Measurements from ENCODE around the gene CFDP1. TPM values are rescaled to one million over a fixed set of nuclear protein-coding genes. Genes with fewer than 3 reads are reported as not detected.

The CFDP1 gene
- polyA plus RNA-seq, 3 donors: 148 to 189 (median 174) TPM

- no peak for DNase-seq
These were observed 103.4 kb downstream of the CFDP1 start for GRCh38 chr16:75329943-75330342.

DNA sequence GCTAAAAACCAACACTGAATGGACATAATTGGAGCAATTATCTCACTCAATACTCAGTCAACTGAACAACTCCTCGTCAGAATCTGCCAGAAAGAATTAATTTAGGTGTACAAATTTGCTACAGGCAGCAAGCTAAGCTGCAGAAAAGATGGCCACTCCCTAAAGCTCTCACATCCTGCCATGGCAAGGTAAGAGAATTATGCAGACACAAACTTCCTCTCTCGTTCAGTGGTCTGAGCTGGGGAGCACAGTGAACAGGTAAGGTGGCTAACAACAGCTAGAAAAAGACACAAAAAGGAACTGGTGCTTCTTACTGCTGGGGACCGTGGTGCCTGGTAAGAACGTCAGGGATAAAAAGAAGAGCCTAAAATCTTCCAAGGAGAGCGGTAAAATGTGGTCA, 107.0 kb downstream of the CFDP1 start:
- no peak for DNase-seq

- no peak for DNase-seq
These were observed 109.4 kb downstream of the CFDP1 start for GRCh38 chr16:75323933-75324332.

DNA sequence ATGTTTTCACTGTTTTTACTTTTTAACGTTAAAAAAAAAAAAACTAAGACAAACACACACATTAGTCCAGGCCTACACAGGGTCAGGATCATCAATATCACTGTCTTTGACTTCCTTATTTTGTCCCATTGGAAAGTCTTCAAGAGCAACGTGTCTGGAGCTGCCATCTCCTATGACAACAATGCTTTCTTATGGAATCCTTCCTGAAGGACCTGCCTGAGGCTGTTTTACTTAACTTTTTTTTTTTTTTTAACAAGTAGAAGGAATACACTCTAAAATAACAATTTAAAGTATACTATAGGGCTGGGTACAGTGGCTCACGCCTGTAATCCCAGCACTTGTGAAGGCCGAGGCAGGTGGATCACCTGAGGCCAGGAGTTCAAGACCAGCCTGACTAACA, 110.1 kb downstream of the CFDP1 start:
- DNase-seq: no peak

DNA sequence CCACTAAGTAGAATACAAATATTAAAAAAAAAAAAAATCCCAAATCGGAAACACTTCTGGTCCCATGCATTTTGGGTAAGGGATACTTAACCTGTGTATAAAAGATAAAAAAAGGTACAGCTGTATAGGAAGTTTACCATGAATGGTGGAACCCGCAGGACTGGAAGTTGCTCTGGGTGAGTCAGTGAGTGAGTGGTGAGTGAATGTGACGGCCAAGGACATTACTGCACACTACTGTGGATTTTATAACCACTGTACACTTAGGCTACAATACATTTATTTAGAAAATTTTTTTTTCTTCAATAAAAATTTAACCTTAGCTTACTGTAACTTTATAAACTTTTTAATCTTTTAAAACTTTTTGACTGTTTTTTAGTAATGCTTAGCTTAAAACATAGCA, 110.6 kb downstream of the CFDP1 start:
- no peak for DNase-seq

GRCh38 chr16:75320435-75320834, 112.9 kb downstream of the CFDP1 start:
- DNase-seq: no peak

DNA sequence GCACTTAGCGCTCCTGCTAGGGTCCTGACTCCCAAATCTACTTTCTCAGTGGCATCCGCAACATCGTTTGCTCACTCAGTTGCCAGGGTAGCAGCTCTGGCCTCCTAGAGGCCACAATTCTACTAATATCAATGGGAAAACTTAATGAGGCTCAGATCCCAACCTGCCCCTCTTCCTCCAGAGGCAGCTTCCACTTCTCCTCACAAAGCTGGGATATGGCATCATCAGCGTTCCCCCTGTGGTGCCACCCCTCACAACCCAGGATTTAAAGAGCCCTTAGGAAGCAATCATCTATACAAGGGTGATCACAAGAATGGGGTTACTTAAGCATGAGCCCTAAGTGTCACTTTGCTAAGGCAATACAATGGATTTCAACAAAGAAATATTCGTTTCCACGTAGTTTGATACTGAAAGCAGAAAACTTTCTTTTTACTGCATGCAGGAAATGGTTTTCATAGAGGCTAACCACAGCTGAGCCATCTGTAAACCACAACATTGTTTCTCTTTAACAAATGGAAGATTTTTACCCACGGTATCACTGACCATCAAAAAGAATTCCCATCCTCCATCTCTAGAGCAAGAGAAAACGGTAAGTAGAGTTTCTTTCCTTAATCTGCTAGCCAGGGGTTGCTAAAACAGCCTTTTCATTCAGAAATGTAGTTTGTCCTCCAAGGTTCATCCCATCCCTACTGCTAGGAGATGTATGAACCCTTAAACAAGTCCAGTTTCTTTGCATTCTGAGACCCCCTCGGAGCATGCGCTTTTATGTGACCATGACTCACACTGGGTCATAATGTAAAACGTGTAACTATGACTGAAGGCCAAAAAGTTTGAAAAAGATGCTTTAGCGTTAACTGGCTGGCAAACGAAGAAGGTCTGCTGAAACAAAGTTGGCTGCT, 113.5 kb downstream of the CFDP1 start:
- no peak for DNase-seq

- no peak for DNase-seq
These were observed 114.6 kb downstream of the CFDP1 start for GRCh38 chr16:75318737-75319136.

GRCh38 chr16:75317532-75317931, 115.8 kb downstream of the CFDP1 start:
- DNase-seq: no peak

DNA sequence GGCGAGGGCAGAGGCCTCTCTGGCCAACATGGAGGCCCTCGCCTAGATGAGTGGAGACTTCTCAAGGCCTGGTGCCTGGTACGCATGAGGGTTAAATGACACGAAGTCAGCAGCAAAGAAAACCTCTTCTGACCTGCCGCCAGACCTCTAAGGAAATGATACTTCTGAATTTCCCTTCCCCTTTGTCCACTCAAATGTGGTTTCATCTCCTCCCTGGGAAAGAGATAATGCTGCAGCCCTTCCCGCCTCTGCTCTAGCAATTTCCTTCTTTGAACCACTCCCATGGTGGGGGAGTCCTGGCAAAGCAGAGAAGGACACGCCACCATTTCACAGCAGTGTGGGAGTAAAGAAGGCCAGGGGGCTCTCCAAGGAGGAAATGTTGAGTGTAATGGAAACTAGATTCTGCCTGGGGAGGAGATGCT, 116.2 kb downstream of the CFDP1 start:
- DNase-seq: peak; percentile 59

GRCh38 chr16:75315539-75316306, 117.6 kb downstream of the CFDP1 start:
- no peak for DNase-seq

DNA sequence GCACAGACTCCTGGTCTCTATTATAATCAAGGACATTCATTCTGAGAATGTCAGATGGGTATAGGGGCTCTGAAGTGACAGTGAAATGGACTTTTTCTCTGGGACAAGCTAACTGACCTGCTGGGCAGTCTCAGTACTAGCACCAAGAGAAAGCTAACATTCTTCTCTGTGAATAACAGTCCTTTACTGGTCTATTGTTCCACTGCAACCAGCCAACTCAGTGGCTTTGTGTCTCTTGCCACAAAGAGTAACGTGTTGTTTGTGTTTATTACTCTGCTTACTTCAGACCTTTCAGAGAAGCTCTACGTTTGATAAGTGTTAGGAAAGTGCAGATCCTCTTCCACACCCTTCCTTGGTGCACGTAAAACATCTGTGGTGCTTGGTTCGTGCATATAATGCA, 120.4 kb downstream of the CFDP1 start:
- no peak for DNase-seq

DNA sequence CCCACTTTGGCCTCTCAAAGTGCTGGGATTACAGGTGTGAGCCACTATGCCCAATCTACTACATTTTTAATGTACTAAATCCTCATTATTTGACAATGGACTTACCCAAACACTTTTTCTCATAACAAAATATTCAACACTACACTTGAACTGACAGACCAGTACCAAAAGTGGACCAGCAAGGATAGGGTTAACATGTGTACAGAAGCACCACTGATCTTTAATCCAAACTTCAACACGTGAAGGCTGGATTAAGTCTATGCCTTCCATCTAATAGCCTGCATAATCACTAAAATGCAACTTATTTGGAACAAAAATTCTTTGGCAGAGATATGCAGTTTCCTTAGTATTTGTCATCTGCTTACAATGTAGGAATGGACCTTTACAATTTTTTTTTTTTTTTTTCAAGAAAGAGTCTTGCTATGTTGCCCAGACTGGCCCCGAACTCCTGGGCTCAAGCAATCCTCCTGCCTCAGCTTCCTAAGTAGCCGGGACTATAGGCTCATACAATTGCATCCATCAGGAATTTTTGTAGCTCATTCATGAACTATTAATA, 121.8 kb downstream of the CFDP1 start:
- DNase-seq: no peak

GRCh38 chr16:75310541-75310940, 122.8 kb downstream of the CFDP1 start:
- DNase-seq: no peak

DNA sequence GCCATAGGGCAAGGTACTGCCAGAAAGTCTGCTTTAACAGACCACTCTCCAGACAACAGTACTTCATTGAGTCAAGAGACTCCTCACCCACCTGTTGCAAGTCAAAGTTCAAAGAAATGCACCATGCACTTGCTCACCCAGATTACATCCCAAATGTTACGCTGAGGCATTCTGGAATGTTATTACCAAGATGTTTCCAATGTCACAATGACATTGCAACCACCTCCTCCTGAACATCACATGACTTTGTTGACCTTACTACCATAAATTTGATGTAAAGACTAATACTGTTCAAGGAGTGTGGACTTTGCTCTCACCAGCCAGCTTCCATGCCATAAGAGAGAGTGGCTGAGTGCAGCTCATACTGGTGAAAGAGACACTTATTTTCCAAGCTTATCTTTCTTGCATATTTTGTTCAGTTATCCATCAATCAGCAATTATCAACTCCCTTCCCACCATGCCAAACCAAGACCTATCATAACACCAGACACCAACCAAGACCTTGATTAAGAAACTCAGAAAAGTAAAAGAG, 123.3 kb downstream of the CFDP1 start:
- DNase-seq: no peak

GRCh38 chr16:75309156-75309555, 124.1 kb downstream of the CFDP1 start:
- no peak for DNase-seq

DNA sequence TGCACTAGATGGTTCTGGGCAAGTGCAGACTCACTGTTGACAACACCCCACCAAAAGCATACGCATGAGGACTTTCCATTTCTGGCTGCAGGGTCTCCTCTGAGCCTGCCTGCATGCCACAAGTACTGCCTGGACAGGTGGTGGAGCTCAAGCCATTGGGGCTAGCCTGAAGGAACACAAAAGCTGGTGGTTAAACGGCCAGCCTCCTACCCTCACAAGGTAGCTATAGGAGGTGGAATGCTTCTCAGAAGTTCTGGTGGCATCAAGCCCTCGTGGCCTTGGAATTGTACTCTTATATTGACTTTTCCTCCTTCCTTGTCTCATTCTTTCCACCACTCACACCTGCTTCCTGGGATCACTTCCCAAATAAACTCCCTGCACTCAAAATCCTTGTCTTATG, 125.3 kb downstream of the CFDP1 start:
- no peak for DNase-seq

- no peak for DNase-seq
These were observed 125.8 kb downstream of the CFDP1 start for GRCh38 chr16:75307506-75307905.

GRCh38 chr16:75306099-75306762, 127.1 kb downstream of the CFDP1 start:
- no peak for DNase-seq

DNA sequence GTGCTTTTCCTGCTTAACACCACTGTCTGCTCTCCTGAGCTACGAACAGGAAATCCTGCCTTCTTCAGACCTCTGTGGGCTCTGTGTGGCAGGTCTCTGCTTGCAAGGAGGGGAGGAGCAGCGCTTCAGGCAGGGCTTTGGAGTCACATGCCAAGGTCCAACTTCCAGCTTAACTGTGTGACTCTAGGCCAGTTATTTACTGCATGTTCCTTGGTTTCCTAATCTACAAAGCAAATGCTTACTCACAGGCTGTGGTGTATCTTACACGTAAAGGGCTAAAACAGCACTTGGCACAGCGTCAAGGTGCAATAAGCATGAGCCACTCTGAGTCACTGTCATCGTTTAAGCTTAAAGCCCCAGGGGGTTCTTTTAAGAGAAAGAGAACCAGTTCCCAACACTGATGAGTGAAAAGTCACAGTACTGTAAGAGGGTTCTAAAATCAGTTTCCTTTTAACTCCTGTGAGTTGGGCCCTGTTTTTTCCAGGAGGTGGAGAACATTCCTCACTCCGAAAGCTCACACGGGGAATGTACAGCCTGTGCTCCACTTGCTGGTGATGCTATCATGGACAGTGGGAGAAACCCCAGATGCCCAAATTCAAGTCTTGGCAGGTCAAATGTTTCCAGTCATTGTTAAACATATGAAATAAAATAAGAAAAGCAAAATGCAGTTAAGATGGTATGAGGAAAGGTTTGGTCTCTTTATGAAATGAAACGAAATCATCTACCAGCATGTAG, 127.8 kb downstream of the CFDP1 start:
- peak; percentile 51 for DNase-seq
